Liver (tissue), 9 donors: Measurements from ENCODE around the gene DCHS2. TPM values are rescaled to one million over a fixed set of nuclear protein-coding genes. Genes with fewer than 3 reads are reported as not detected.

Source experiments
- DNase-seq: peaks from one replicate; pipeline ENCODE4 v3.0.0-alpha.2; 2017; ENCODE audit warnings: low spot score
- H3K27ac ChIP-seq, 2 donors: one replicate each; pipeline ENCODE4 v1.7.0; 2013; ENCODE audit warnings: inconsistent platforms in 2 of 2, low read length in 2 of 2, control low read depth in 1 of 2, low read depth in 1 of 2, mild to moderate bottlenecking in 1 of 2
- H3K27me3 ChIP-seq, 4 donors: one replicate each; pipeline versions ENCODE4 v1.6.1 to v1.7.0; 2013; ENCODE audit warnings: low read length in 3 of 4, inconsistent platforms in 1 of 4, mild to moderate bottlenecking in 1 of 4, moderate library complexity in 1 of 4; ENCODE audit not compliant: control insufficient read depth in 4 of 4, insufficient read depth in 4 of 4
- H3K36me3 ChIP-seq, 4 donors: one replicate each; pipeline versions ENCODE4 v1.6.1 to v1.7.0; 2013; ENCODE audit warnings: low read length in 3 of 4, mild to moderate bottlenecking in 3 of 4, low read depth in 1 of 4, moderate library complexity in 1 of 4; ENCODE audit not compliant: control insufficient read depth in 4 of 4, insufficient read depth in 3 of 4
- H3K4me1 ChIP-seq, 4 donors: one replicate each; pipeline versions ENCODE4 v1.6.1 to v1.7.0; 2013; ENCODE audit warnings: low read length in 3 of 4, mild to moderate bottlenecking in 3 of 4, moderate library complexity in 1 of 4; ENCODE audit not compliant: control insufficient read depth in 4 of 4, insufficient read depth in 4 of 4
- H3K4me3 ChIP-seq, 3 donors: one replicate each; pipeline versions ENCODE4 v1.6.1 to v1.7.0; 2013; ENCODE audit warnings: low read length in 3 of 3, control low read depth in 1 of 3, low read depth in 1 of 3, mild to moderate bottlenecking in 1 of 3
- H3K9ac ChIP-seq, 2 donors: one replicate each; pipeline ENCODE4 v1.7.0; 2013; ENCODE audit warnings: low read length in 2 of 2, mild to moderate bottlenecking in 2 of 2, moderate library complexity in 2 of 2, control low read depth in 1 of 2, low read depth in 1 of 2
- H3K9me3 ChIP-seq, 4 donors: one replicate each; pipeline versions ENCODE4 v1.6.1 to v1.7.0; 2013; ENCODE audit warnings: low read length in 3 of 4; ENCODE audit not compliant: control insufficient read depth in 4 of 4
- ATF3 ChIP-seq: IDR thresholded peaks from 2 replicates; pipeline ENCODE4 v1.6.1; 2016; ENCODE audit warnings: antibody characterized with exemption
- CTCF ChIP-seq: fragments of 150-350 bp; IDR thresholded peaks from 2 replicates; pipeline ENCODE4 v1.5.1; 2017; ENCODE audit warnings: improper control_type of control experiment, low read depth, low read length; ENCODE audit not compliant: missing input control
- FOXA1 ChIP-seq: IDR thresholded peaks from 2 replicates; pipeline ENCODE4 v1.6.1; 2016; ENCODE audit warnings: antibody characterized with exemption
- GABPA ChIP-seq, 2 donors: IDR thresholded peaks in 1 of 2; conservative IDR thresholded peaks in 1 of 2; 2 replicates each; pipeline ENCODE4 v1.6.1; 2016; ENCODE audit warnings: antibody characterized with exemption in 2 of 2, mild to moderate bottlenecking in 1 of 2, moderate library complexity in 1 of 2
- HNF4A ChIP-seq, 2 donors: conservative IDR thresholded peaks; 2 replicates each; pipeline ENCODE4 v1.6.1; 2016; ENCODE audit warnings: antibody characterized with exemption in 2 of 2, mild to moderate bottlenecking in 2 of 2
- HNF4G ChIP-seq: IDR thresholded peaks from 2 replicates; pipeline ENCODE4 v1.6.1; 2016; ENCODE audit warnings: antibody characterized with exemption
- JUND ChIP-seq, 2 donors: IDR thresholded peaks; 2 replicates each; pipeline ENCODE4 v1.6.1; 2016; ENCODE audit warnings: antibody characterized with exemption in 2 of 2
- MAX ChIP-seq: IDR thresholded peaks from 2 replicates; pipeline ENCODE4 v1.6.1; 2016; ENCODE audit warnings: antibody characterized with exemption
- NR2F2 ChIP-seq: IDR thresholded peaks from 2 replicates; pipeline ENCODE4 v1.6.1; 2016; ENCODE audit warnings: antibody characterized with exemption
- RAD21 ChIP-seq, 2 donors: IDR thresholded peaks; 2 replicates each; pipeline ENCODE4 v1.6.1; 2016; ENCODE audit warnings: antibody characterized with exemption in 2 of 2, mild to moderate bottlenecking in 2 of 2
- REST ChIP-seq: IDR thresholded peaks from 2 replicates; pipeline ENCODE4 v1.6.1; 2016; ENCODE audit warnings: antibody characterized with exemption, mild to moderate bottlenecking
- RXRA ChIP-seq, 2 donors: IDR thresholded peaks; 2 replicates each; pipeline ENCODE4 v1.6.1; 2017 to 2018; ENCODE audit warnings: antibody characterized with exemption in 2 of 2, mild to moderate bottlenecking in 1 of 2
- SP1 ChIP-seq: IDR thresholded peaks from 2 replicates; pipeline ENCODE4 v1.6.1; 2018; ENCODE audit warnings: antibody characterized with exemption, mild to moderate bottlenecking
- TAF1 ChIP-seq: conservative IDR thresholded peaks from 2 replicates; pipeline ENCODE4 v1.6.1; 2016; ENCODE audit warnings: antibody characterized with exemption, mild to moderate bottlenecking
- YY1 ChIP-seq: IDR thresholded peaks from 2 replicates; pipeline ENCODE4 v1.6.1; 2016; ENCODE audit warnings: antibody characterized with exemption, mild to moderate bottlenecking
- ZBTB33 ChIP-seq: IDR thresholded peaks from 2 replicates; pipeline ENCODE4 v1.6.1; 2016; ENCODE audit warnings: antibody characterized with exemption
- WGBS: extraction: QIAGEN DNeasy Blood & Tissue Kit; methylation state at CpG from one replicate; pipeline ENCODE4 v1.1.7; 2013; 5-methylcytosine and 5-hydroxymethylcytosine counted together
- polyA plus RNA-seq, 2 donors: library from polyadenylated mRNA; stranded (reverse) in 1 of 2; unstranded in 1 of 2; fragments of 200-250 nt in 1 of 2; fragments of >200 nt in 1 of 2; fragmentation: Nextera tagmentation in 1 of 2; extraction: Ambion mirVana in 1 of 2; gene quantifications; one replicate each; pipeline versions ENCODE4 v1.2.1 to v1.2.3, GENCODE V29; 2013 to 2015
- total RNA-seq, 2 donors: library from RNA; depleted of rRNA; stranded (reverse); fragments of >200 nt; gene quantifications; one replicate each; pipeline ENCODE4 v1.2.3, GENCODE V29; 2014
- donor health status: healthy.
- donor health status: healthy.
- donor health status: healthy.
- donor health status: healthy.
- donor health status: healthy.

DCHS2 gene
- total and polyA plus RNA-seq, 4 donors = 0.07 to 0.50 (median 0.09) TPM; not detected in 1

GRCh38 chr4:154421618-154422017 lies 70.0 kb downstream of the DCHS2 start:
- Histone ChIP-seq H3K9ac (no peak overlapping the region), H3K27ac (no peak overlapping the region), H3K9me3 (no peaks in the 10 kb centered on the region), H3K36me3 (no peaks in the 10 kb centered on the region), H3K4me1 (peaks cover 0 to 7% (median 1%) of the 10 kb centered on the region in 4 donors), H3K27me3 (no peaks in the 10 kb centered on the region), H3K4me3 (no peak overlapping the region)
- TF ChIP-seq RAD21 (IDR thresholded peaks at IDR 0.05) (no peak), HNF4G (no peak), RXRA (IDR thresholded peaks at IDR 0.05) (no peak), MAX (no peak), REST (no peak), JUND (IDR thresholded peaks at IDR 0.05) (no peak), ATF3 (no peak), YY1 (no peak), TAF1 (no peak), NR2F2 (no peak), CTCF (no peak)
- DNase-seq = no peak
- WGBS = 80% methylated on average over 6 of the region's 6 CpGs

GRCh38 chr4:154417373-154417673 lies 74.3 kb downstream of the DCHS2 start:
- peak overlapping the region in 2 of 3 donors; percentile 55 to 64 for H3K4me3 ChIP-seq
- no peaks in the 10 kb centered on the region for H3K9me3 ChIP-seq
- no peak for TF ChIP-seq SP1
- no peak for TF ChIP-seq ZBTB33
- TF ChIP-seq FOXA1 = no peak
- TF ChIP-seq GABPA (IDR thresholded peaks at IDR 0.05 in 1 of 2, conservative IDR thresholded peaks at IDR 0.05 in 1 of 2) = no peak
- no peak for TF ChIP-seq RAD21 (IDR thresholded peaks at IDR 0.05)
- TF ChIP-seq JUND (IDR thresholded peaks at IDR 0.05) = no peak
- TF ChIP-seq CTCF = no peak
- no peak for TF ChIP-seq REST
- TF ChIP-seq RXRA (IDR thresholded peaks at IDR 0.05) = no peak
- TF ChIP-seq TAF1 = no peak
- TF ChIP-seq HNF4G = no peak
- no peak for TF ChIP-seq HNF4A (conservative IDR thresholded peaks at IDR 0.05)
- peak overlapping the region; percentile 5 to 8 for H3K27ac ChIP-seq
- peak overlapping the region in 1 of 2 donors; percentile 28 for H3K9ac ChIP-seq
- no peaks in the 10 kb centered on the region for H3K36me3 ChIP-seq
- no peak for DNase-seq
- H3K4me1 ChIP-seq = peaks cover 1 to 14% (median 6%) of the 10 kb centered on the region in 4 donors
- no peaks in the 10 kb centered on the region for H3K27me3 ChIP-seq
- WGBS = 46% methylated on average over 2 of the region's 2 CpGs
